OCI-LY1 (cell line): ENCODE results near the gene MFSD8.

Experiments
- CTCF ChIP-seq: fragments of 200-600 bp; sonication (generic), shearing (Covaris generic); IDR thresholded peaks from 2 replicates; pipeline ENCODE4 v1.5.1; 2017; ENCODE audit warnings: mild to moderate bottlenecking, antibody characterized with exemption, low read length, moderate library complexity, mixed read lengths
- EZH2 ChIP-seq: fragments of 200-600 bp; sonication (generic), shearing (Covaris generic); IDR thresholded peaks from 2 replicates; pipeline ENCODE4 v1.8.0; 2017; ENCODE audit warnings: borderline replicate concordance, mixed run types, mild to moderate bottlenecking, antibody characterized with exemption, low read length, moderate library complexity, mixed read lengths

- TF ChIP-seq CTCF = no peak
- TF ChIP-seq EZH2 = no peak
Observed at GRCh38 chr4:127896069-127896468, 68.9 kb downstream of the MFSD8 start.
